Prostate gland (tissue), 2 donors: ENCODE results near the gene FLNC.

Experiments used
- CTCF ChIP-seq, 4 experiments: fragments of 200-600 bp in 2 of 4; fragments of 450-650 bp in 2 of 4; sonication (generic) in 2 of 4; IDR thresholded peaks; 1 replicate in 3 of 4; 2 replicates in 1 of 4; pipeline ENCODE4 v1.5.1; 2016 to 2019; ENCODE audit warnings: antibody characterized with exemption in 4 of 4, mild to moderate bottlenecking in 2 of 4, moderate library complexity in 2 of 4
- POLR2A ChIP-seq: fragments of 450-650 bp; IDR thresholded peaks from one replicate; pipeline ENCODE4 v1.6.1; 2016; ENCODE audit warnings: antibody characterized with exemption, mild to moderate bottlenecking
- POLR2AphosphoS5 ChIP-seq: sonication (generic); formaldehyde crosslinking; IDR thresholded peaks from one replicate; pipeline ENCODE4 v1.6.1; 2017; ENCODE audit warnings: antibody characterized with exemption

DNA sequence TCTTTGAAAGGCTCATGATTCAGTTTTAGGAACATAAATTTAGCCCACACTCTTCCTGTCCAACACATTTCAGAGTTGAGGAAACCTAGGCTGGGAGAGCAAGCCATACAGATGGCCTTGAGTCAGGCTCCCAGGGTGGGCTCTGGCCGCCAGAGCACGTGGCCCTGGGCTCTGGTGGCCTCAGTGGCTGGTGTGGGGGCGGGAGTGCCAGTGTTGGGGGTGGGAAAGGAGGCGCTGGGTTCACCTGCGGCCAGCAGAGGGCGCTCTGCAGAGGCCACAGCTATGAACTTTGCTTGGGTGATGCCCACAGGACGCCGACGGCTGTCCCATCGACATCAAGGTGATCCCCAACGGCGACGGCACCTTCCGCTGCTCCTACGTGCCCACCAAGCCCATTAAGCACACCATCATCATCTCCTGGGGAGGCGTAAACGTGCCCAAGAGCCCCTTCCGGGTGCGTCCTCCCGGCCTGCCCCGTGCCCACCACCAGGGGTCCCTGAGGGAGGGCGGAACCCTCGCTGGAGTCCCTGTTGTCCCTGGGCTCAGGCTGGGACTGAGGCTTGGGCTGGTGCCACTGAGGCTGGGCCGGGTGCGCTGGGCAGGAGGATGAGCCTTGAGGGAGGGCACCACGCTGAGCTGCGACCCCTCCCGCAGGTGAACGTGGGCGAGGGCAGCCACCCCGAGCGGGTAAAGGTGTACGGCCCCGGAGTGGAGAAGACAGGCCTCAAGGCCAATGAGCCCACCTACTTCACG, 11.9 kb downstream of the FLNC start:
- TF ChIP-seq POLR2A (no peak), CTCF (IDR thresholded peaks at IDR 0.05) (peak in 3 of 4 experiments; percentile 33 to 55 (median 35)), POLR2AphosphoS5 (no peak)
